Panc1 (cell line): ENCODE data around the gene PNPLA8. TPM values are rescaled to one million over a fixed set of nuclear protein-coding genes. Genes with fewer than 3 reads are reported as not detected.
A peak's percentile ranks its signal among the peaks of the same experiment; 100 is the strongest.

Source experiments
- ATAC-seq: fragments of 200-7000 bp; cut with Tn5 transposase; 2 replicates; pipeline ENCODE4 v1.9.1; 2020; ENCODE audit warnings: mild to moderate bottlenecking, moderate library complexity
- Bru-seq: library from RNA; stranded (reverse); fragments of 400-500 nt; gene quantifications from one replicate; lab custom pipeline; 2021; lab: Mats Ljungman, UMichigan
- BruChase-seq, 2 experiments: library from RNA; stranded (reverse); fragments of 400-500 nt; gene quantifications; one replicate each; lab custom pipeline; 2021; lab: Mats Ljungman, UMichigan
- BruUV-seq: library from RNA; stranded (reverse); fragments of 400-500 nt; replicated peaks from 2 replicates; lab custom pipeline; 2021; lab: Mats Ljungman, UMichigan
- CTCF ChIA-PET: fragments of 300-600 bp; sonication (Branson Sonifier 250); formaldehyde crosslinking; loops from one replicate; lab custom pipeline; 2022; ENCODE audit warnings: antibody characterized with exemption; lab: Charles Lee
- POLR2A ChIA-PET: fragments of 300-600 bp; sonication (Branson Sonifier 250); formaldehyde crosslinking; loops from one replicate; lab custom pipeline; 2022; ENCODE audit warnings: antibody characterized with exemption; lab: Charles Lee
- DNase-seq: peaks from one replicate; pipeline ENCODE4 v3.0.0-alpha.2; 2010; ENCODE audit warnings: low read depth, low spot score
- H3K27ac ChIP-seq: 2 replicates; pipeline ENCODE4 v1.5.1; 2011; ENCODE audit warnings: mild to moderate bottlenecking, low read length, inconsistent platforms
- H3K27me3 ChIP-seq: fragments of 200-500 bp; sonication (Bioruptor generic); 2 replicates; pipeline ENCODE4 v1.6.0; 2014; ENCODE audit warnings: low read length, inconsistent platforms; ENCODE audit not compliant: control insufficient read depth, insufficient read depth
- H3K36me3 ChIP-seq: fragments of 200-500 bp; sonication (Bioruptor generic); 2 replicates; pipeline ENCODE4 v1.5.1; 2014; ENCODE audit warnings: inconsistent platforms, mild to moderate bottlenecking, low read length, moderate library complexity; ENCODE audit not compliant: control insufficient read depth, insufficient read depth
- H3K4me1 ChIP-seq: 2 replicates; pipeline ENCODE4 v1.5.1; 2011; ENCODE audit warnings: inconsistent platforms, mild to moderate bottlenecking, low read length, moderate library complexity; ENCODE audit not compliant: control insufficient read depth, insufficient read depth
- H3K4me3 ChIP-seq, 2 experiments: 2 replicates each; pipeline ENCODE4 v1.5.1; 2011 to 2012; ENCODE audit warnings: low read depth in 2 of 2, low read length in 2 of 2, mild to moderate bottlenecking in 2 of 2, inconsistent platforms in 1 of 2, moderate library complexity in 1 of 2
- H3K9me3 ChIP-seq: fragments of 200-500 bp; sonication (Bioruptor generic); 2 replicates; pipeline ENCODE4 v1.5.1; 2014; ENCODE audit warnings: low read depth, mild to moderate bottlenecking, inconsistent platforms, low read length, moderate library complexity; ENCODE audit not compliant: control insufficient read depth, insufficient read depth
- CTCF ChIP-seq: fragments of 450-650 bp; IDR thresholded peaks from 2 replicates; pipeline ENCODE4 v1.5.1; 2017; ENCODE audit warnings: mild to moderate bottlenecking
- POLR2AphosphoS5 ChIP-seq: IDR thresholded peaks from 2 replicates; pipeline ENCODE4 v1.6.1; 2012; ENCODE audit warnings: mild to moderate bottlenecking, low read depth, low read length, moderate library complexity
- SIN3A ChIP-seq: IDR thresholded peaks from 2 replicates; pipeline ENCODE4 v1.6.1; 2012; ENCODE audit warnings: low read depth, mild to moderate bottlenecking, low read length, moderate library complexity, borderline replicate concordance; ENCODE audit not compliant: insufficient read depth
- TCF7L2 ChIP-seq: IDR thresholded peaks from 2 replicates; pipeline ENCODE4 v1.6.1; 2011; ENCODE audit warnings: mild to moderate bottlenecking, low read depth, low read length, inconsistent platforms
- in situ Hi-C: cut with HindIII; loops from 2 replicates; pipeline ENCODE4 v1.10.0; 2016; ENCODE audit warnings: low sequenced_read_pairs, low pct_unique_long_range_greater_than_20kb
- intact Hi-C: fragments of 100-400 bp; cut with micrococcal nuclease; formaldehyde crosslinking; loops from one replicate; pipeline ENCODE4 v1.10.0; 2022; ENCODE audit not compliant: unreplicated experiment
- long read RNA-seq: library from polyadenylated mRNA; unstranded; transcript quantifications from one replicate; pipeline ENCODE4 v2.0.0, GENCODE V29; 2021; ENCODE audit not compliant: unreplicated experiment
- polyA plus RNA-seq: library from polyadenylated mRNA; unstranded; fragments of >200 nt; gene quantifications from one replicate; pipeline ENCODE4 v1.2.1, GENCODE V29; 2012; ENCODE audit warnings: missing spikeins; ENCODE audit not compliant: insufficient read length
- total RNA-seq: library from RNA; stranded (reverse); gene quantifications from one replicate; pipeline ENCODE4 v1.2.1, GENCODE V29; 2021; ENCODE audit not compliant: unreplicated experiment
- TF ChIP-seq, protein P1 (sequence below), 2 experiments: IDR thresholded peaks; 2 replicates each; pipeline ENCODE4 v1.6.1; 2011 to 2012; ENCODE audit warnings: low read depth in 2 of 2, control low read depth in 1 of 2, low read length in 1 of 2, mild to moderate bottlenecking in 1 of 2, moderate library complexity in 1 of 2; ENCODE audit not compliant: insufficient read depth in 1 of 2

The PNPLA8 gene
- 18.1 TPM for total RNA-seq
- polyA plus RNA-seq: 20.0 TPM
- percentile 78 among the genes with signal in this experiment for Bru-seq, nascent RNA
- percentile 68 among the genes with signal in this experiment for BruChase-seq, experiment 1, labeled RNA remaining after a 2-hour chase
- BruChase-seq, experiment 2, labeled RNA remaining after a 6-hour chase: percentile 73 among the genes with signal in this experiment
- long read RNA-seq, transcript PNPLA8-201 (11 exons, 3,490 nt): major isoform, 36 of 74 reads
- long read RNA-seq, transcript PNPLA8-206 (10 exons, 3,462 nt): minor isoform, 17 of 74 reads
- long read RNA-seq, partial matches to known transcripts: 7 of 74 reads
- long read RNA-seq, other reads (novel, unspliced or antisense): 12 of 74 reads

- POLR2A ChIA-PET: no interaction called here
- Histone ChIP-seq H3K27ac (peak within 1 kb of the TSS; percentile 97), H3K27me3 (no peaks in the 10 kb centered on the region), H3K4me3 (peak within 1 kb of the TSS; percentile 75 to 93), H3K9me3 (no peaks in the 10 kb centered on the region), H3K4me1 (peaks cover 18% of the 10 kb centered on the region), H3K36me3 (peaks cover 2% of the 10 kb centered on the region; the same call in 1 of the 2 replicates)
- in situ Hi-C loops (no loop called here), intact Hi-C loops (loop anchor here (5.0 kb wide), 1 partner anchor 41 kb away; the partner anchor contains the start of genes DNAJB9 and THAP5)
- ATAC-seq (peak; percentile 96), DNase-seq (peak; percentile 99)
- CTCF ChIA-PET: no interaction called here
- TF ChIP-seq TCF7L2 (no peak), POLR2AphosphoS5 (peak; percentile 64), CTCF (no peak), SIN3A (peak; percentile 93; the same call in 1 of the 2 replicates)
- TF ChIP-seq, protein P1, sequence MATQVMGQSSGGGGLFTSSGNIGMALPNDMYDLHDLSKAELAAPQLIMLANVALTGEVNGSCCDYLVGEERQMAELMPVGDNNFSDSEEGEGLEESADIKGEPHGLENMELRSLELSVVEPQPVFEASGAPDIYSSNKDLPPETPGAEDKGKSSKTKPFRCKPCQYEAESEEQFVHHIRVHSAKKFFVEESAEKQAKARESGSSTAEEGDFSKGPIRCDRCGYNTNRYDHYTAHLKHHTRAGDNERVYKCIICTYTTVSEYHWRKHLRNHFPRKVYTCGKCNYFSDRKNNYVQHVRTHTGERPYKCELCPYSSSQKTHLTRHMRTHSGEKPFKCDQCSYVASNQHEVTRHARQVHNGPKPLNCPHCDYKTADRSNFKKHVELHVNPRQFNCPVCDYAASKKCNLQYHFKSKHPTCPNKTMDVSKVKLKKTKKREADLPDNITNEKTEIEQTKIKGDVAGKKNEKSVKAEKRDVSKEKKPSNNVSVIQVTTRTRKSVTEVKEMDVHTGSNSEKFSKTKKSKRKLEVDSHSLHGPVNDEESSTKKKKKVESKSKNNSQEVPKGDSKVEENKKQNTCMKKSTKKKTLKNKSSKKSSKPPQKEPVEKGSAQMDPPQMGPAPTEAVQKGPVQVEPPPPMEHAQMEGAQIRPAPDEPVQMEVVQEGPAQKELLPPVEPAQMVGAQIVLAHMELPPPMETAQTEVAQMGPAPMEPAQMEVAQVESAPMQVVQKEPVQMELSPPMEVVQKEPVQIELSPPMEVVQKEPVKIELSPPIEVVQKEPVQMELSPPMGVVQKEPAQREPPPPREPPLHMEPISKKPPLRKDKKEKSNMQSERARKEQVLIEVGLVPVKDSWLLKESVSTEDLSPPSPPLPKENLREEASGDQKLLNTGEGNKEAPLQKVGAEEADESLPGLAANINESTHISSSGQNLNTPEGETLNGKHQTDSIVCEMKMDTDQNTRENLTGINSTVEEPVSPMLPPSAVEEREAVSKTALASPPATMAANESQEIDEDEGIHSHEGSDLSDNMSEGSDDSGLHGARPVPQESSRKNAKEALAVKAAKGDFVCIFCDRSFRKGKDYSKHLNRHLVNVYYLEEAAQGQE (IDR thresholded peaks at IDR 0.05; ENCODE audit: insufficient read depth in 1 of 2, low read depth in 2 of 2, low read length in 1 of 2): 0 out of 4 replicates have a peak, but pooled peaks of 1 of the 2 experiments have one; percentile 39
- BruUV-seq: no TSS peak
Measured at GRCh38 chr7:108525985-108526767, at the start of gene PNPLA8. TSS of gene PNPLA8 (minus strand) at chr7:108526135. CDS start at chr7:108515491, 10,644 bp downstream.

DNA sequence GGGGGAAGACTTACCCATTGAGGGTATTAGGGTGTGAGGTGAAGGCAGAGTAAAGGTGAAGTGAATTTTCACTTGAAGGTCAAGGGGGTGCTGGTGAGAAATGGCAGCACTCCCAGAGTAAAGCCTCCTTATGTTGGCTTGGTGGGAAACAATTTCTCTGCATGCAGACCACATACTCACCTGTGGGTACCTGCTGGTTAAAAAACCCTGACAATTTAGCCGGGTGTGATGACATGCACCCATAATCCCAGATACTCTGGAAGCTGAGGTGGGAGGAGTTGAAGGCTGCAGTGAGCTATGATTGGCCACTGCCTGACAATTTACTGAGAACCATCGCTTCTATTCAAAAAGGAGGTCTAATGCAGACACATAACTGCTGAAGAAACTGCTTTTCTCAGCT lies 49.2 kb upstream of the PNPLA8 start:
- H3K27me3 ChIP-seq: no peaks in the 10 kb centered on the region
- BruUV-seq: no TSS peak
- H3K4me1 ChIP-seq: peaks cover 6% of the 10 kb centered on the region; the same call in 1 of the 2 replicates
- H3K36me3 ChIP-seq: peaks cover 12% of the 10 kb centered on the region
- DNase-seq: no peak
- in situ Hi-C loops (no loop called here), intact Hi-C loops (no loop called here)
- H3K9me3 ChIP-seq: no peaks in the 10 kb centered on the region
- ChIA-PET POLR2A (no interaction called here), CTCF (no interaction called here)
- no peak overlapping the region for H3K4me3 ChIP-seq
- TF ChIP-seq, protein P1 (IDR thresholded peaks at IDR 0.05; ENCODE audit: insufficient read depth in 1 of 2, low read depth in 2 of 2, low read length in 1 of 2): no peak
- TF ChIP-seq SIN3A: no peak
- no peak for TF ChIP-seq POLR2AphosphoS5
- no peak for TF ChIP-seq TCF7L2
- TF ChIP-seq CTCF: no peak
- H3K27ac ChIP-seq: no peak overlapping the region
- ATAC-seq: no peak
